Measurements from ENCODE around the gene ITGAL.

DNA sequence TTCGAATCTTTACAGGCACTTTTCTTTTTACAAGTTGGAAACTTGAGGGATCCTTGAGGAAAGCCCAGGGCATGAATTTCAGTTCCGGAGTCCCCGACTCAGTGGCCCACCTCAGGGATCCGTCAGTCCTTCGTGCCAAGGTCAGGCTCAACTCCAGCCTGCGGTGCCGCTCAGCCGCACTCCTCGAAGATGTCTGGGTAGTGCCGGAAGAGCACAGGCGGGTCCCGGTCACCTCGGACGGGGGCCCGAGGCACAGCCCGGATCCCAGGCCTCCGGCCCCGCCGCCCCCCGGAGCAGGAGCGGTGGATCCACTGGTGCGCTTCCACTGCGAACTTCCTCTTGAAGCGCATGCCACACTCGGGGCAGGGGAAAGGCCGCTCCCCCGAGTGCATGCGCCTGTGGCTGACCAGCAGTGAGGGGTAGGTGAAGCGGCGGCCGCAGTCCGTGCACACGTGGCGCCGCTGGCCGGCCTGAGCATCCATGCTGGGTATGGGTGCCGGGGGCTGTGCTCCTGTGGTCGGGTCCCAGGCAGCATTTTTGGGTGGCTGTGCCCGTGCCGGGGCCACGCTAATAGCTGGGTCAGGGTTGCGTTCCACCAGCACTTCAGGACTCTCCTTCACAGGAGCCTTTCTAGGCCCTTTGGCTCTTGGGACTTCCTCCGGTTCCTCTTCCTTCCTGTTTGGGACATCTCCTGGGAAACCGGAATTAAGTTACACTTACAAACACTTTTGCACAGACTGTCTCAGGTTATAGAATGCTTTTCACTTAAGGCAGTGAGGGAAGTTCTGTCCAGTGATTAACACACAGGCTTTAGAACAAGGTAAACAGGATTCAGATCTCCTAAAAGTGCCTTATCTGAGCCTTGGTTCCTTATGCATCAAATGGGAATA lies 97.4 kb downstream of the ITGAL start:
- TF ChIP-seq EZH2 (optimal IDR thresholded peaks at IDR 0.05; ENCODE audit: low read depth, low read length) = no peak
- TF ChIP-seq, protein P1, sequence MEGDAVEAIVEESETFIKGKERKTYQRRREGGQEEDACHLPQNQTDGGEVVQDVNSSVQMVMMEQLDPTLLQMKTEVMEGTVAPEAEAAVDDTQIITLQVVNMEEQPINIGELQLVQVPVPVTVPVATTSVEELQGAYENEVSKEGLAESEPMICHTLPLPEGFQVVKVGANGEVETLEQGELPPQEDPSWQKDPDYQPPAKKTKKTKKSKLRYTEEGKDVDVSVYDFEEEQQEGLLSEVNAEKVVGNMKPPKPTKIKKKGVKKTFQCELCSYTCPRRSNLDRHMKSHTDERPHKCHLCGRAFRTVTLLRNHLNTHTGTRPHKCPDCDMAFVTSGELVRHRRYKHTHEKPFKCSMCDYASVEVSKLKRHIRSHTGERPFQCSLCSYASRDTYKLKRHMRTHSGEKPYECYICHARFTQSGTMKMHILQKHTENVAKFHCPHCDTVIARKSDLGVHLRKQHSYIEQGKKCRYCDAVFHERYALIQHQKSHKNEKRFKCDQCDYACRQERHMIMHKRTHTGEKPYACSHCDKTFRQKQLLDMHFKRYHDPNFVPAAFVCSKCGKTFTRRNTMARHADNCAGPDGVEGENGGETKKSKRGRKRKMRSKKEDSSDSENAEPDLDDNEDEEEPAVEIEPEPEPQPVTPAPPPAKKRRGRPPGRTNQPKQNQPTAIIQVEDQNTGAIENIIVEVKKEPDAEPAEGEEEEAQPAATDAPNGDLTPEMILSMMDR (IDR thresholded peaks at IDR 0.05; ENCODE audit: low read length) = no peak

Data from MM.1S (cell line).